ENCODE results near the gene CREB3L2.
"Not testable (repeated sequence)": the region's sequence is repeated elsewhere in the genome, so short reads cannot be mapped to it uniquely, and the experiment has no call there.

The CREB3L2 gene

GRCh38 chr7:137838706-137839315, 163.1 kb downstream of the CREB3L2 start:
- no peak for ATAC-seq
- DNase-seq, result no peak

DNA sequence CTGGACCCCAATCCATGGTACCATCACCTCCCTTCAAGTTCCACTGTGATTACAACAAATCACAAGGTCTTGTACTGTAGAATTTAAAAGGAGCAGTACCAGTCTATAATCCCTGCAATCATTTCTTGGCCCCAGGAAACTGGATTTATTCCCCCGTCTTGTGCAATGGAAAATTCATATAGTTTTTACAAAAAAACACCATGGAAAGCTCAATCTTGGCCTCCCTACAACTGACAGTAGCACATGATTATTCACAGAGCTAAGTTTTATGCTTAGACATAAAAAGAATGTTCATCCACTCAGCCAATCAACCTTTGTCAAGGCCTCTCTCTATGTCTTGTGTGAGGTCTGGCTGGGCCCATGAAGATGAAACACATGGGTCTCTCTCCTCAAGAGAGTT, 165.3 kb downstream of the CREB3L2 start:
- no peak for DNase-seq
- no peak for ATAC-seq

GRCh38 chr7:137836113-137836509, 165.8 kb downstream of the CREB3L2 start:
- DNase-seq (no peak), ATAC-seq (no peak)

DNA sequence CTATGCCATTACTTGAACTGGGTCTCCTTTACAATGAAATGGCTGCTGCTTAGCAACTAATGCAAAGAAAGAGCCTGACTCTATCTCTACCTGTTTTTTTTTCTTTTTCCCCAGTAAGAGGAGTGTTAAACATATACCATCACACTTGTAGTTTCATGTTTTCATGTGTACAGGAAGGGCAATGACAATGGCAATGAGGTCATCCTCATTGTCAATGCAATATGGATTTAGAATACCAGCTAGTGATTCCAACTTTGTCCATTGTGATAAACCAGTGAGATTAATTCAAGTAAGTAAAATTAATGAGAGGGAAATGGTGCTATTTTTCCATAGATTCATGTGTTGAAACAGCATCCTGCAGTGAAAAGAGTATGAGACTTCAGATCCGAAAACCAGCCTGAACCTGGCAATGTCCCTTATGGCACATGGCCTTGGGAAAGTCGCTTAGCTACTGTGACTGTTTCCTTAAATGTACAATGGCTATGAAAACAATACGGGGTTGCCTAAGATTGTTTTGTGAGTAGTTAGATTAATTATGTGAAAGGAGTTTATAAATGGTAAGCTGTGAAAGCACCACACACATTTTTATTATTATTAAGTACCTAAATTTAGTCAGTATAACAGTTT, 166.3 kb downstream of the CREB3L2 start:
- no peak for ATAC-seq
- no peak for DNase-seq

GRCh38 chr7:137834552-137834951, 167.3 kb downstream of the CREB3L2 start:
- ATAC-seq (no peak), DNase-seq (no peak)

DNA sequence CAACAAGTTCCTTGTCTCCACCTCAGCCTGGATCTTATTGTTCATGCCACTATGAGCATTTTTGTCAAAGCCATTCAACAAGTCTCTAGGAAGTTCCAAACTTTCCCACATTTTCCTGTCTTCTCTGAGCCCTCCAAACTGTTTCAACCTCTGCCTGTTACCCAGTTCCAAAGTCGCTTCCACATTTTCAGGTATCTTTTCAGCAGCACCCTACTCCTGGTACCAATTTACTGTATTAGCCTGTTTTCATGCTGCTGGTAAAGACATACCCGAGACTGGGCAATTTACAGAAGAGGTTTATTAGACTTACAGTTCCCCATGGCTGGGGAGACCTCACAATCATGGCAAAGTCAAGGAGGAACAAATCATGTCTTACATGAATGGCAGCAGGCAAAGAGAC, 168.9 kb downstream of the CREB3L2 start:
- ATAC-seq, DNase-seq: not testable (repeated sequence)

DNA sequence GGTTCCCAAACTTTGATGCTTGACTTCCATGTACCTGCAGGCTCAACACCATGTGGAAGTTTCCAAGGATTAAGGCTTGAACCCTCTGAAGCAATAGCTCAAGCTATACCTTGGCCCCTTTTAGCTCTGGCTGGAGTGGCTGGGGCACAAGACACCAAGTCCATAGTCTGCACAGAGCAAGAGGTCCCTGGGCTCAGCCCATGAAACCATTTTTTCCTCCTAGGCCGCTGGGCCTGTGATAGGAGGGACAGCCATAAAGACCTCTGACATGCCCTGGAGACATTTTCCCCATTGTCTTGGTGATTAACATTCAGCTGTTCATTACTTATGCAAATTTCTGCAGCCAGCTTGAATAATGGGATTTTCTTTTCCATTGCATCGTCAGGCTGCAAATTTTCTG, 169.5 kb downstream of the CREB3L2 start:
- ATAC-seq (no peak), DNase-seq (no peak)

- not testable (repeated sequence) for DNase-seq, ATAC-seq
Measured at GRCh38 chr7:137831555-137831954, 170.3 kb downstream of the CREB3L2 start.

GRCh38 chr7:137829337-137829992, 172.4 kb downstream of the CREB3L2 start:
- ATAC-seq (no peak), DNase-seq (no peak)

DNA sequence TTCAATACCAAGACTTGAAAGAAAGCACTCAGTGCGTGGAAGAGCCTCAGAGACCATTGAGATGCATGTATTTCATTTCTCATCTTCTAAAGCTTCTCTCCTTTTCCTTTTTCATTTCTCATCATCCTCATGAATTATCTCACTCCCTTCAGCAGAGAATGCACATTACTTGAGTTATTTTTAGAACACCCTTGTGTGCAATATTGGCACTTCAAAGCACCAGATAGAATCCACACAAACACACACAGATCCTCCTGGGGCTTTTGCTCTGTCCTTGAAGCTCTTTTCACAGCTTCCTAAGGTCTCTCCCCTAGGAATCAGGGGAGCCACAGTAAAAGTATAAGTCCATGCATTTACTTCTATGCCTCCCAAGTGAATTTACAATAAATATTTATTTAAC, 173.4 kb downstream of the CREB3L2 start:
- DNase-seq, result no peak

GRCh38 chr7:137825489-137825888, 176.4 kb downstream of the CREB3L2 start:
- ATAC-seq (no peak), DNase-seq (no peak)

More for the DNA sequence above, 173.4 kb downstream of the CREB3L2 start:
- no peak for ATAC-seq

Data from stimulated activated naive CD8-positive, alpha-beta T cell treated with anti-CD3 and anti-CD28 coated beads, Interleukin-15, Interleukin-2, amounts not matched to agents 100 U/mL and 50 U/mL, for 24 hours (primary cell).